H1 (cell line): ENCODE data around the gene GMPR.

Source experiments
- CEBPB ChIP-seq: IDR thresholded peaks from 2 replicates; pipeline ENCODE4 v1.6.1; 2012; ENCODE audit warnings: low read depth, low read length
- CHD2 ChIP-seq: IDR thresholded peaks from 2 replicates; pipeline ENCODE4 v1.6.1; 2012; ENCODE audit warnings: low read length, improper control_type of control experiment
- CTCF ChIP-seq, 3 experiments: IDR thresholded peaks; 1 replicate in 2 of 3; 2 replicates in 1 of 3; pipeline versions ENCODE4 v1.5.1 to v1.6.1; 2011; ENCODE audit warnings: low read length in 3 of 3, mild to moderate bottlenecking in 3 of 3, inconsistent platforms in 2 of 3, low read depth in 1 of 3, moderate library complexity in 1 of 3; ENCODE audit not compliant: insufficient read depth in 1 of 3; ENCODE audit errors: control extremely low read depth in 1 of 3
- JUN ChIP-seq: IDR thresholded peaks from 2 replicates; pipeline ENCODE4 v1.6.1; 2011; ENCODE audit warnings: low read depth, mild to moderate bottlenecking, improper control_type of control experiment, low read length
- MAFK ChIP-seq: IDR thresholded peaks from 2 replicates; pipeline ENCODE4 v1.6.1; 2012; ENCODE audit warnings: low read depth, mild to moderate bottlenecking, improper control_type of control experiment, low read length
- TF ChIP-seq, protein P1 (sequence below): IDR thresholded peaks from 2 replicates; pipeline ENCODE4 v1.6.1; 2012; ENCODE audit warnings: low read length, inconsistent platforms

GRCh38 chr6:16336911-16337294 lies 98.5 kb downstream of the GMPR start:
- TF ChIP-seq JUN (no peak), CHD2 (no peak), CEBPB (no peak), CTCF (IDR thresholded peaks at IDR 0.05; ENCODE audit: control extremely low read depth in 1 of 3, insufficient read depth in 1 of 3, low read depth in 1 of 3, low read length in 3 of 3) (no peak), MAFK (no peak)
- TF ChIP-seq, protein P1, sequence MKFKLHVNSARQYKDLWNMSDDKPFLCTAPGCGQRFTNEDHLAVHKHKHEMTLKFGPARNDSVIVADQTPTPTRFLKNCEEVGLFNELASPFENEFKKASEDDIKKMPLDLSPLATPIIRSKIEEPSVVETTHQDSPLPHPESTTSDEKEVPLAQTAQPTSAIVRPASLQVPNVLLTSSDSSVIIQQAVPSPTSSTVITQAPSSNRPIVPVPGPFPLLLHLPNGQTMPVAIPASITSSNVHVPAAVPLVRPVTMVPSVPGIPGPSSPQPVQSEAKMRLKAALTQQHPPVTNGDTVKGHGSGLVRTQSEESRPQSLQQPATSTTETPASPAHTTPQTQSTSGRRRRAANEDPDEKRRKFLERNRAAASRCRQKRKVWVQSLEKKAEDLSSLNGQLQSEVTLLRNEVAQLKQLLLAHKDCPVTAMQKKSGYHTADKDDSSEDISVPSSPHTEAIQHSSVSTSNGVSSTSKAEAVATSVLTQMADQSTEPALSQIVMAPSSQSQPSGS, result no peak
